Vagina (tissue), 2 donors: ENCODE measurements around the gene PROSER2.

Source experiments
- CTCF ChIP-seq, 3 experiments: fragments of 450-650 bp in 2 of 3; fragments of 200-600 bp in 1 of 3; sonication (generic) in 1 of 3; IDR thresholded peaks; one replicate each; pipeline ENCODE4 v1.5.1; 2017 to 2019; ENCODE audit warnings: antibody characterized with exemption in 3 of 3, mild to moderate bottlenecking in 2 of 3, moderate library complexity in 2 of 3
- POLR2A ChIP-seq, 2 donors: fragments of 450-650 bp; IDR thresholded peaks; one replicate each; pipeline ENCODE4 v1.6.1; 2017; ENCODE audit warnings: antibody characterized with exemption in 2 of 2, mild to moderate bottlenecking in 2 of 2, moderate library complexity in 2 of 2
- POLR2AphosphoS5 ChIP-seq, 2 donors: sonication (generic); formaldehyde crosslinking; IDR thresholded peaks; one replicate each; pipeline ENCODE4 v1.9.0; 2017; ENCODE audit warnings: antibody characterized with exemption in 2 of 2, mild to moderate bottlenecking in 2 of 2, low read depth in 1 of 2; ENCODE audit not compliant: insufficient read depth in 1 of 2

- TF ChIP-seq POLR2AphosphoS5 (IDR thresholded peaks at IDR 0.05; ENCODE audit: insufficient read depth in 1 of 2, low read depth in 1 of 2) (no peak), CTCF (IDR thresholded peaks at IDR 0.05) (no peak), POLR2A (IDR thresholded peaks at IDR 0.05) (no peak)
Observed at GRCh38 chr10:11841375-11841774, 18.2 kb downstream of the PROSER2 start.
